T1000 (cell line): ENCODE measurements around the gene HPSE2.
"Not testable (repeated sequence)": the region's sequence is repeated elsewhere in the genome, so short reads cannot be mapped to it uniquely, and the experiment has no call there.

Experiments
- DNase-seq: peaks from one replicate; lab custom pipeline; 2025; ENCODE audit warnings: mixed read lengths; lab: John Stamatoyannopoulos, UW

Gene HPSE2

DNA sequence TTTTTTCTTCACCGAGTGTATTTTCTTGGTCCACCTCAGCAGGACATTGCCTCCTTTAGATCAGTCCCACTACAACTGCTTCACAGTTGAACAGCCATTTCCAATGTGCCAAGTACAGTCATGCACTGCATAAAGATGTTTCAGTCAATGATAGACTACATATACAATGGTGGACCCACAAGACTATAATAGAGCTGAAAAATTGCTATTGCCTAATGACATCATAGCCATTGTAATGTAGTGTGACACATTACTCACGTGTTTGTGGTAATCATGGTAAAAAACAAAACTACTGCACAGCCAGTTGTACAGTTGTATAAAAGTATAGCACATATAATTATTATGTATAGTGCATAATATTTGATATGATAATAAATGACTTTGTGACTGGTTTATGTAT is 675.1 kb downstream of the HPSE2 start:
- no peak for DNase-seq

DNA sequence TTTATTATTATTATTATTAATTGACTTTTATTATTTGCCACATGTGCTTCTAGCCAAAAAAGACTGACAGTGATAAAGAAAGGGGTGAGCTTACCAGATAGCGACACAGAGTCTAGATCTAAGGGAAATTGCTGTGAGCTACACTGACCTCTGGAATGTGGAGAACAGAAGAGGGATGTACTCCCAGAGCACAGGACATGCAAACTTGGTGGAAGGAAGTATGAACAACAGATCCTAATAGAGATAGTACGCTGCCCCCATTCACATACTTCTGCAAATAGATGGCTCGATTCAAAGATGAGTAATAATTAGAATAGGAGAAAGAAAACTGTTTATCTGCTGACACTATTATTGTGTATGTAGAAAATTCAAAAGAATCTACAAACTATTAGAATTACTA is 679.6 kb downstream of the HPSE2 start:
- DNase-seq = no peak

DNA sequence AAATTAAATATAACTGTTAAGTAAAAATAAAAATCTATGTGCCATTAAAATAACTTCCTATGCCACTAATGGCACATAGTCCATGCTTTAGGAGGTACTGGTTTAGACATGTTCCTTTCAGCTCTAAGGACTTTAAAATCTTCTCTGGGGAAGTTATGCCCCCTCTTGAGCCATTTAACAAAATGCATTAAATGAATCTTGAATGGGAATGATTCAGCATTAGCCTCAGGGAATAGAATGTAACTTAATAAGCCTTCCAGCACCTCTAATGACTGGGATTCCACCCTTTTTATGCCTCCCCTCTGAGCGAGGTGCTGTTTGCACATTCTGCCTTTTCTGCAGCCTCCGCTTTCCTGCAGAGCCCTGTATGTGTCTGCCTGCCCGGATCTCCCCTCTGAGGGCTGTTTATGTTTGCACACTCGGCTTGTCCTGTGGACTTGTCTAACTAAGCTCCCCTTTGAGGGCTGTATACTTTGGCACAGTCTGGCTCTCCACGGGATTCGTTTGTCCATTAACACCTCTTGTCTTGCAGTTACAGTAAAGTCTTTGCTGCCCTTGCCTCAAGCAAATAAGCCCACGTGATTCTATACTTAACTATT is 680.5 kb downstream of the HPSE2 start:
- DNase-seq = no peak

DNA sequence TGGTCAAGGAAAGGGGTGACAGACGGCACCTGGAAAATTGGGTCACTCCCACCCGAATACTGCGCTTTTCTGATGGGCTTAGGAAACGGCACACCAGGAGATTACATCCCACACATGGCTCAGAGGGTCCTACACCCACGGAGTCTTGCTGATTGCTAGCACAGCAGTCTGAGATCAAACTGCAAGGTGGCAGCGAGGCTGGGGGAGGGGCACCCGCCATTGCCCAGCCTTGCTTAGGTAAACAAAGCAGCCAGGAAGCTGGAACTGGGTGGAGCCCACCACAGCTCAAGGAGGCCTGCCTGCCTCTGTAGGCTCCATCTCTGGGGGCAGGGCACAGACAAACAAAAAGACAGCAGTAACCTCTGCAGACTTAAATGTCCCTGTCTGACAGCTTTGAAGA is 694.1 kb downstream of the HPSE2 start:
- not testable (repeated sequence) for DNase-seq

DNA sequence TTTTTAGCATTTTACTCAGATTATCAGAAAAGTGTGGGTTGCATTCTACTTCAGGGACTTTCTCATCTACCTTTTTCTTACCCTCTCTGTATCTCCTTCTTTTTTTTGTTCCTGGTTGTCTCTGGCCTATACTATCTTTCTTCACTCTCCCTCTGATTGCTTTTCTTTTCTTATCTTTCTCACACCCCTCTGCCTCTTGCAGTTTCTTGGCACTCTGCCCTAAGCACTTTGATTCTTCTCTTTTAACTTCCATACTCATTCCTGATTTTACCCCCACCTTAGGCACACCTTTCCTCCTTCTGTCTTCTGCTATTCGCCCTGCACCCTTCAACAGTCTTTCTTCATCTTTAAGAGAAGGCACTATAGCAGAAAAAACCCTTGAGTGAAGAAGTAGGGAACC is 696.1 kb downstream of the HPSE2 start:
- DNase-seq = no peak

DNA sequence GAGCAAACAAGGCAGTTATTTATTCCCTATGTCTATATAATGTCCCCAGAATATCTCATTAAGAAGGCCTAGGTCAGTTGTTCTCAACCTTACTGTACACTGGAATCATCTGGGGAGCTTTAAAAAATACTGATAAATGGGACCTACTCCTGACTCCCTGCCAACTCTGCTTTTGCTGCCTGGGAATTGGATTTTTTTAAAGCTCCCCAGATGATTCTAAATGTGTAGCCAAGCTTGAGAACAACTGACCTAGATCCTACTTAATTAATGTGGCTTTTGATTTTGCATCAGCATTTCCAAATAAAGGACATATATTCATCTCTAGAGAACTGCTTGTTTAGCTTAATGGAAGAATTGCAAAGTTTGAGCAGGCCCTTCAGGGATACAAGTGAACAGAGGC is 697.2 kb downstream of the HPSE2 start:
- DNase-seq = no peak

DNA sequence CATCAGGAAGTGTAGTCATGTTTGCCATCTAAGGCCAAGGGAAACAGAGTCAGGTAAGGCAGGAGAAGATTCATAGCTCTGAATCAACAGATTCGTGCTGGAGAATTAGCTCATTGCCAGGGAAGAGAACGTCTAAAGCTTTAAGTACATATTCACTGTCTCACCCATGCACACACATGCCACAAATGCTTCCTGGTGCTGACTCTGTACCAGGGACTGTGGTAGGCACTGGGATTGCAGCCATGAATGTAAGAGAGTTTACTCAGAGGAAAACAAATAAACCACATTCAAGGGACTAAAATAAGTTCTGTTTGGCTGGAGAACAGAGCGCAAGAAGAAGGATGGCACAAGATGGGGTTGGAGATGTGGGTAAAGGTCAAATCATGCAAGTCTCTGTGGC is 699.1 kb downstream of the HPSE2 start:
- DNase-seq = no peak

DNA sequence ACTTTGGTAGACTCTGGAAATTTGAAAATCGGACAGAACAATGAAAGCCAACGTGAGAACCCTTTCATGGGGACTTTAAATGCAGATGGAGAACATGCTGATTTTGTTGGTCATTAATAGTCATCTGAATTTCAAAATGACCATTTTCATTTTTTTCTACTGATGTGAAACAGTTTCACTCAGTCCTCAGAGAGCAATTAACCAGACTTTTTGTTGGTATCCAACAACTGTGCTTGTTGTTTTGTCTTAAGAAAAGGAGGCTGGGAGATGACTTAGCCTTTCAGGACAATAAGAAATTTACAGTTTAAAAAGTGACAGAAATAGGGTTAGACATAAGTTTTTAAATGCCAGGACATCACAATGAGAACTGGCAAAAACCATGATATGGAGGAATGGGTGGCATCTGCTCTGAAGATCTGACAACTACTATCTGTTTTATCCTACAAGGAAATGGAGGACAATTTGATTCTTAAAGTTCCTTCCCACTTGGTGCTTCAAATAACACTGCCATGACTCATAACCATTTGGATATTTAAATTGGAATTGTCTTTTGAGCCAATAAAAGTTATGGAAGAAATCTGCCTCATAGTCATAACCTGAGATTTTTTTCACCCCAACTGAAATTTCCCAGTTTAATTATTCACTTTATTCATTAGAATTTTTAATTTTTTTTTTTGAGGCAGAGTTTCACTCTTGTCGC is 701.8 kb downstream of the HPSE2 start:
- no peak for DNase-seq

DNA sequence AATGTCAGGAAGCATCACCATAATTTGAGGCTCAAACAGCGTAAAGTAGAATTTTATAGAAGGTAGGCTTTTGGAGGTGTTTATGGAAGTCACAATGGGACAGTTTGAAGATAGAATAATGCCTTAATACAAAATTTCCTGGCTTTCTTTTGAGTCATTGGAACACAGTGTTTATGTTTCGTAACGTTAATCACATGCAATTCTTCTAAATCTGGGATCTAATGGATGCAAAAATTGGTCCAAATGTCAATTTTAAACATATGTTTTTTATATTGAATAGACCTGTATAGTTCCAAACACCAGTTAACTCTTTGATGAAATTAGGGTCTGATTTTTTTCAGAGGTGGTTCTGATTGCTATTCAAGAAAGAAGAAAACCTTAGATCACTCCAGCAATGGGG is 702.4 kb downstream of the HPSE2 start:
- DNase-seq = no peak

DNA sequence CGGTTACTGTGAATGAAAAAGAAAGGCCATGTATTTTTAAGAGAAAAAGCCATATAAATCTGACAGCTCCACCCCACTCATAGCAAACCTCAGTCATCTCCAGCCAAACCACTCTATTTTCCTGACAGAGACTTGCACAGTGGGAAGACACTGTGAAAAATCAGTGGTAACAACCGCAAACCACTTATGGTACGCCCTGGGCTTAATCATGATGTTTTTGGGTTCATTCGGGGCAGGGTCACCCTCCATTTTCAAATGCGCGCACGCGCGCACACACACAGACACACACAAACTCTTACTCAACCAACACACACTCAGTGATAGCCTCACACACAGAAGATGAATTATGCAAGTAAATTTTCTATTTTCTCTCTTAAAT is 706.9 kb downstream of the HPSE2 start:
- no peak for DNase-seq

DNA sequence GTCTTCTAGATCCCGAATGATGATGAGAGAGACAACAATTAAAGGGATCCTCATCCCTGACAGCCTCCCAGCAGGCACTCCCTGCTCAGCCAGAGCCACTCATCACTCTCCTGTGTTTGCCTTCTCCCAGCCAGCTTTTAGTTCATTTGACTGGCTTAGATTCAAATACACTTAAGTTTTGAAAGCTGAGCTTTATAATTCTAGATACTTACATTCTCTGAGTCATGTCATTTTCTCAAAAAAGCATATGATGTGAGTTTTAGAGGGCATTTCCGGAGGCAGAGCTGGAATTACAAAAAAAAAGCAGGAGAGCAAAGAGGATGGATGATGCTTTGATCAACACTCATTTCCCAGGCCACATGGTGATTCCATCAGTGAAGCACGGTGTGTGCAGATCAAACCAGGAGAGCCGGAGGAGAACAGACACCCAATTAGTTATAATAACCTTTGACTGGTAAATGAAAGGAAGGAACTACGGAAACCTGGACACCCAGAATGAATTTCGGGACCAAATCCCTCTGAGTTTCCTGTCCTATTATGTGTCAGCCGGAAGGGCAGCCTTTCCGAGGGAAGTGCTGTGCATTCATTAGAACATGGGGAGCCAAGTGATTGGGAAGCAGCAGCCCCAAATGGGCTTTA is 707.4 kb downstream of the HPSE2 start:
- no peak for DNase-seq

DNA sequence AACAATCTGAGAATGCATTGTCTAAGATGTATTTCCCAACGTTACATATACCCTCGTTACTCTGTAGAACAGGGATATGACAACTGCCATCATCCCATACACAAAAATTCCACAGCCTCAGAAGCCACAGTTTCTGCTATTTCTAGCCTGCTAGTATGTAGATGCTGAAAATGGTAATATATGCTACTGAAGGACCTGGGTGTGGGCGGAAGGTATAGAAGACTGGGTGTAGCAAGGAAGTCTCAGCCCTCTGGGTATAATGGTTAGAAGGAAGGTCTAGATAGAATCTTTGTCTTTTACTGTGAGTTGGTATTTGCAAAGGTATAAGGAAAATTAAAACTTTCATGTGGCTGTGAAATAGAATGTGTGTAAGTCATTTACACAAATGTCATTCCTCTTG is 709.7 kb downstream of the HPSE2 start:
- DNase-seq = no peak

DNA sequence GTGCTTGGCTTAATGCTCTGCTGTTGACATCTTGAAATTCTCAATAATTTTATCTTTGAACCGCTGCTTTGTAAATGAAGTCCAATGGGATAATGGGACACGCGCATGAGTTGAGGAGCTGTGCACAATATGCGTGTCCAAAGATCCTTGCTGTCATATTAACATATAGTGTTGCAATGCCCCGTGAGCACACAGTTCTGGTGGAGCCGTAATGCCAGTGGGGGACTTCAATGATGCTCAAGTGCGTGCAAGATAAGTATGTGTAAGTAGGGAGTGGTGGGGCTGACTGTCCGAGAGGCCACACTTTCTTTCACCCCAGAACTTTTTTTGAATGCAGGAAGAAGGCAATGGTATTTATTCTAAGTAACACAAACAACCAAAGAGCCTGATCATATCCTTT is 711.5 kb downstream of the HPSE2 start:
- no peak for DNase-seq

DNA sequence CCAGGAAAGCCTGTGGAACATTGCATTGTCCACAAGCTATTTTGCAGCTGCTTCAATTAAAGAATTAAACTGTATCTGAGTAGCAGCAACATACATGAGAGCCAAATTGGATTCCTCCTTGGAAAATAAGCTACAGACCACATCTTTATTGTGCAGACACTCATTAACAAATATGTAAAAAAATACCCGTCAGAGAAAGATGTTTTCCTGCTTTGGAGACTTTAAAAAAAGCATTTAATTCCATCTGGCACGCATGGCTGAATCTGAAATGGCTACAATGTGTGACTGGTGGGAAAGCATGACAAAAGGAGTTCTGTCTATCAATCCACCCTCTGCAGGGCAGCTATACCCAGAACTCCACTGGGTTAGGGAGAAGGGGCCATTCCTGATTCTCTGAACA is 715.8 kb downstream of the HPSE2 start:
- no peak for DNase-seq

DNA sequence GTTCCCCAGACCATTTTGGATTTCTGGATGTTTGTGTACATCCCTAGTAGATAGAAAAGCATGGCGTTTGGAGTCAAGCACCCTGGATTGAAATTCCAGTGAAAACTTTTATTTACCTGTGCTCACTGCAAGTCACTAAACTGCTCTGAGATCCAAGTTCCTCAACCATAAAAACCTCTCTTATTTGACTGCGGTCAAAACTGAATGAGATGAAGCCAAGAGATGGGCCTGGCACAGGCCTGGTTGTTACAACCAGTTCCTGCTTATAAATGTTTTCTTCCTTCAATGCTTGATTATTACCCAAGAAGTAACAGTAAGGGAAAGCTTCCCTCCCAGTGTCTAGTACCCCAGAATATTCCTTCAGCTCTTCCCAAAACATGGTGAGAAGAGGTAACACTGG is 718.0 kb downstream of the HPSE2 start:
- DNase-seq = no peak

DNA sequence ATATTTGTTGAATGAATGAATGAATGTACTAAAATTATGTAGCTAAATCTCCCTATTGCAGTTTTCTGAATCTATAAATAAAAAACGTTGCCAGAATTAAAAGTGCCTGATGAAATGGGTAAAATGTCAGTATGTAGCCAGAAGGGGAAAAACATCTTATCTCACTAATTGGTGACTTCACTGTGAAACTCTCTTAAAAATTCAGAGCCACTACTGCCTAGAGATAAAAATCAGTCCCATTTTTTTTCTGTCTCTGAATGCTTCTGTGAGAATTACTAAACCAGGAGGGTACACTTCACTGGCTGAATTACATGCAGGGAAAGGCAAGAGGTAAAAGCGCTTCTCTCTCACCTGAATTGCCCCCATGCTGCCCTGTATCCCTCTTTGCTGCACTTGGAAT is 719.3 kb downstream of the HPSE2 start:
- DNase-seq = no peak

DNA sequence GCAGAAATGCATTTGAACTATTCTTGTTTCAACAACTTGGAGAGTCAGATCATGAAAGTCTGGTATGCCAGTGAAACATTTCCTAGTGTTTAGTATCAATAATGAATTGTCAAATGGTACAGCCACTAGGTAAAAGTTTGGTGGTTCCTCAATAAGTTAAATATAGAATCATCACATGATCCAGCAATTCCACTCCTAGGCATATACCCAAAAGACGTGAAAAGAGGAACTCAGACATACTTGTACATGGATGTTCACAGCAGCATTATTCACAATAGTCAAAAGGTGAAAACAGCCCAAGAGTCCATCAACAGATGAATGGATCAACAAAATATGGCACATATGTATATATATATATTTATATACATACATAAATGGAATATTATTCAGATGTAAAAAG is 721.9 kb downstream of the HPSE2 start:
- DNase-seq = no peak

DNA sequence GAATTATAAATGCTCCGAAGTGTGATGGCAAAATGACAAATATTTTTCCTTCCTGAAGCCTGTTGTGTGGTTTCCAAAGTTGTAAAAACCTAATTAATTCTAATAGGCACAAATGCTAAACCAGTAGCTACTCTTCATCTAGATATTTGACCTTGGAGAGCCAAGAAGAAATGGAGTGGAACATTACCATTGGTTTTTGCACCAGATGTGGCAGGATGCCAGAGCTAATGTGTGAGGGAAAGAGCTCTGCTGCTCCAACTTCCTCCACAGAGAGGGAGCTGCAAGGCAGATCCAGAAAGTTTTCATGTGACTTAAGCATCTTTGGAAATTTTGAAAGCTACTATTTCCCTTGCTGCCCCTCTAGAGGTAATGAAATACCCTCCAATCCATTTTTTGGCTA is 723.8 kb downstream of the HPSE2 start:
- DNase-seq = no peak

DNA sequence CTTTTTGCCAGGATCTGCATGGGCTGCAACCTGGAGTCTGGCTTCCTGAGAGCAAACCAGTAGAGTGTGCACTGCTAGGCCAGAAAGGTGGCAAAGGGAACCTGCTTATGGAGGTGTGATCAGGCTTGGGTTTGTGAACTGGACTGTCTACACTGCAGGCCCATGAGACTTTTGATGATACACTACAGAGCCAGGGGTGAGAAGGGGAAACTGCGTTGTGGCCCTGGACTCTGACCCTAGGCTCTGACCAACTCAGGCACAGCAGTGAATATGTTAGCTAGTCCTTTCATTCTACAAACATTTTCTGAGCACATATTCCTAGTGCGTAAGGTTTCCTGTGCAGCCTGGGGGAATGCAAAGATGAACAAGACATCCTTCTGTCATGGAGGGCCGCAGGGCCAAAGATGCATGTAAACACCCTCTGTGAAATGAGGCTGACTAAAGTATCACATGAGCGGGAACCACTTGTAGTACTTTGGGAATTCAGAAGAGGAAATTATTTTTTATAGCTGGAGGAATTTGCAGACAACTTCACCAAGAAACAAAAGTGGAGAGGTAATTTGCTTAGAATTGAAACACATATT is 725.1 kb downstream of the HPSE2 start:
- no peak for DNase-seq

DNA sequence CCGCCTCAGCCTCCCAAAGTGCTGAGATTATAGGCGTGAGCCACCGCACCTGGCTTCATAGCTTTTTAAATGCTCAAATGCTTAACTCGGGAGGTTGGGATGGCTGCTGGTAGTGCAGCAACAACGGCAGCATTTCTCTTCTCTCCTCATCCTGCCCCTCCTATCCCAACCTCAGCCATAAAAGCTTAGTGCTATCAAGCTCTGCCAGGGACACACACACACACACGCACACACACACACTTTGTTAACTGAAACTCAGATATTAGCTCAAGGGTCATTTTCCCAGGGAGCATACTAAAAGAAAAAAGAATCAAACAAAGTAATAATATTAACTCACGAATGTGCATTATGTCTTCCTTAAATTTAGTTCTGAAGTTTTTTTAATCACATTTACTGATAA is 725.9 kb downstream of the HPSE2 start:
- no peak for DNase-seq

DNA sequence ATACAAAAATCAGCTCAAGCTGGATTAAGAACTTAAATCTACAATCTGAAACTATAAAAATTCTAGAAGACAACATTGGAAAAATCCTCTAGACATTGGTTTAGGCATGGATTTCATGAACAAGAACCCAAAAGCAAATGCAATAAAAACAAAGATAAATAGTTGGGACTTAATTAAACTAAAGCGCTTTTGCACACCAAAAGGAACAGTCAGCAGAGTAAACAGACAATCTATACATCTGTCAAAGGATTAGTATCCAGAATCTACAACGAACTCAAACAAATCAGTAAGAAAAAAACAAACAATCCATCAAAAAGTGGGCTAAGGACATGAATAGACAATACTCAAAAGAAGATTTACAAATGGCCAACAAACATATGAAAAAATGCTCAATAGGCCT is 733.1 kb downstream of the HPSE2 start:
- not testable (repeated sequence) for DNase-seq

DNA sequence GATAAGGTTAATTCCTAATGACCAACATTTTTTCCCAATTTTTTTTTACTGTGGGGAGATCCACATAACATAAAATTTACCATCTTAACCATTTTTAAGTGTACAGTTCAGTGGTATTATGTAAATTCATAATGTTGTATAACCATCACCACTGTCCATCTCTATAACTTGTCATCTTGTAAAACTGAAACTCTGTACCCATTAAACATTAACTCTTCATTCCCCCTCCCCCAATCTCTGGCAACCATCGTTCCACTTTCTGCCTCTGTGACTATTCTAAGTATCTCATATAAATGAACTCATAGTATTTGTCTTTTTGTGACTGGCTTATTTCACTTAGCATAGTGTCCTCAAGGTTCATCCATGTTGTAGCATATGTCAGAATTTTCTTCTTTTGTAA is 742.9 kb downstream of the HPSE2 start:
- DNase-seq = no peak
